ENCODE data around the gene GNL1. TPM values are rescaled to one million over a fixed set of nuclear protein-coding genes. Genes with fewer than 3 reads are reported as not detected.
"Not testable (repeated sequence)": the region's sequence is repeated elsewhere in the genome, so short reads cannot be mapped to it uniquely, and the experiment has no call there.

GNL1 gene
- total RNA-seq, 2 experiments from 2014 or later = 123 to 126 TPM

DNA sequence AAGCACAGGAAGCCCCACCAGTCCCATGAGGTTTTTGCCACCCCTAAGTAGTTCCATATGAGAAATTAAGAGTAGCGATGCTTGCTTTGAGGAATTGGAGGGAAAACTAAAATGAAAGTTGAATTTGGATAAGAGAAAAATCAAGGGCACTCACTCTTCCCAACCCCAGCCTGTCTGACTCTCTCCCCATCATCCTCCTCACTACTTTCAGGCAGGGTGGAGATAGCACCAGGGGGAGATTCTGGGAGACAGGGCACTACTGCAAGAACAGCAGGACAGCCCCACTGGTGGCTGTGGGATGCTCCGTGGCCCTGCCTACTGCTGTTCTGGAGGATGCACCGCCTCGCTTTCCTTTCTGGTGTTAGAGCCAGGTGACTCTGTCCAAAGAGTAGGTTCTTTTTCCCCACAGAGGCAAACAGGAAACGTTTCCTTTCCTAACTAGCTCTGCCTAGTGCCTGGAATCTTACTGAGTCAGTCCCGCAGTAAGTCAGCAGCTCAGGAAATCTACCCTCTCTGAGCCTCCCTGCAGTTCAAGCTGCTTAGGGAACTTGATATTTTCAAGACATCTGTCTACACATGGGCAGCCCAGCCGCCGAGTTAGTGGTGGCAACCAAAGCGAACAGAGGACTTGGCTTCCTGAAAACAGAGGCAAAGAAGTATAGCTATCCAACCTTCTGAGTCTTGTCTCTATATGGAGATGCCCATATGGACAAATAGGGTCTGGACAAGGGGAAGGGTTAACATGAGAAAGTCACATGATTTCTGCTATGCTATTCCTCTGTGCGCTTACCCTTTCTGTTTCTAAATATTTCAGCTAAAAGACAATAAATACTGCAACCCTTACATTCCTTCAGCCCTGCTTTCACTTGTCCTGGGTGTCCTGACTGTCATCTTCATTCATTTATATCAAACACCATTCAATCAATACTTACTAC is 55.6 kb downstream of the GNL1 start:
- Mint-ChIP-seq H3K4me1 (peaks cover 39% of the 10 kb centered on the region), H3K9me3 (no peaks in the 10 kb centered on the region), H3K4me3 (peak overlapping the region; percentile 76), H3K36me3 (no peaks in the 10 kb centered on the region), H3K27ac (peak overlapping the region; percentile 76), H3K27me3 (no peaks in the 10 kb centered on the region)
- peak; percentile 22 for DNase-seq

GRCh38 chr6:30498705-30499104 is 57.6 kb downstream of the GNL1 start:
- Mint-ChIP-seq H3K4me1 (peaks cover 56% of the 10 kb centered on the region), H3K36me3 (peaks cover 17% of the 10 kb centered on the region)
- not testable (repeated sequence) for H3K9me3 Mint-ChIP-seq, H3K27ac Mint-ChIP-seq, H3K4me3 Mint-ChIP-seq, H3K27me3 Mint-ChIP-seq, DNase-seq

- peaks cover 62% of the 10 kb centered on the region for H3K4me1 Mint-ChIP-seq
- no peaks in the 10 kb centered on the region for H3K27me3 Mint-ChIP-seq
- no peak for DNase-seq
- peaks cover 1% of the 10 kb centered on the region for H3K9me3 Mint-ChIP-seq
- no peak overlapping the region for H3K27ac Mint-ChIP-seq
- H3K36me3 Mint-ChIP-seq = peaks cover 25% of the 10 kb centered on the region
- H3K4me3 Mint-ChIP-seq = no peak overlapping the region
Observed at GRCh38 chr6:30497714-30498113, 58.6 kb downstream of the GNL1 start.

DNA sequence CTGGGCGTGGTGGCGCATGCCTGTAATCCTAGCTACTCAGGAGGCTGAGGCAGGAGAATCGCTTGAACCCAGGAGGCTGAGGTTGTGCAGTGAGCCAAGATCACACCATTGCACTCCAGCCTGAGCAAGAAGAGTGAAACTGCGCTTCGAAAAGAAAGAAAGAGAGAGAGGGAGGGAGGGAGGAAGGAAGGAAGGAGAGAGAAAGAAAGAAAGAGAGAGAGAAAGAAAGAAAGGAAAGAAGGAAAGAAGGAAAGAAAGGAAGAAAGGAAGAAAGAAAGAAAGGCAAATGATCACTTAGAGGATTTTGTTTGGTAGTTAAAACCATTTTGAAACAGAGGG is 59.1 kb downstream of the GNL1 start:
- peaks cover 30% of the 10 kb centered on the region for H3K36me3 Mint-ChIP-seq
- H3K27me3 Mint-ChIP-seq, H3K4me3 Mint-ChIP-seq, H3K9me3 Mint-ChIP-seq, DNase-seq: not testable (repeated sequence)
- peaks cover 66% of the 10 kb centered on the region for H3K4me1 Mint-ChIP-seq
- H3K27ac Mint-ChIP-seq = peak overlapping the region; percentile 91

DNA sequence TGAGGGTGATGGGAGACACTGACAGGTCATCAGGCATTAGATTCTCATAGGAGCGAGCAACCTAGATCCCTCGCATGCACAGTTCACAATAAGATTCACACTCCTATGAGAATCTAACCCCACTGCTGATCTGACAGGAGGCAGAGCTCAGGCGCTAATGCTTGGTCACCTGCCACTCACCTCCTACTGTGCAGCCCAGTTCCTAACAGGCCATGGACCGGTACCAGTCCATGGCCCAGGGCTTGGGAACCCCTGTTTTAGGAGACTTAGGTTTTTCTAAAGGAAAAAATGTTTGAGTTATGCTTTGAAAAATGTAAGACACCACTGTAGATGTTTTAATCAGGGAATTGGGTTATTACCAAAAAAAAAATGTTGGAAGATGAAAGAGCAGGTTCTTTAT is 60.3 kb downstream of the GNL1 start:
- Mint-ChIP-seq H3K27me3 (peaks cover 6% of the 10 kb centered on the region), H3K9me3 (peaks cover 1% of the 10 kb centered on the region), H3K36me3 (peaks cover 43% of the 10 kb centered on the region), H3K4me3 (peak overlapping the region; percentile 29), H3K27ac (peak overlapping the region; percentile 91), H3K4me1 (peaks cover 71% of the 10 kb centered on the region)
- DNase-seq = no peak

DNA sequence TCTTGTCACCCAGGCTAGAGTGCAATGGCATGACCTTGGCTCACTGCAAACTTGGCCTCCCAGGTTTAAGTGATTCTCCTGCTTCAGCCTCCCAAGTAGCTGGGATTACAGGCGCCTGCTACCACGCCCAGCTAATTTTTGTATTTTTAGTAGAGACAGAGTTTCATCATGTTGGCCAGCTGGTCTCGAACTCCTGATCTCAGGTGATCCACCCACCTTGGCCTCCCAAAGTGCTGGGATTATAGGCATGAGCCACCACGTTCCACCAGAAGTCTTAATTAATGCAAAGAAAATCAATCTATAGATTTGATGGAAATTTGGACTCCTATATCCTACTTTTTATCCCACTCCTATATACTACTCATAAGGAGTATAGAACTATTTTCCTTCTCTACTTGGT is 61.2 kb downstream of the GNL1 start:
- peak overlapping the region; percentile 98 for H3K27ac Mint-ChIP-seq
- H3K9me3 Mint-ChIP-seq, H3K27me3 Mint-ChIP-seq, DNase-seq: not testable (repeated sequence)
- H3K4me3 Mint-ChIP-seq = peak overlapping the region; percentile 52
- peaks cover 66% of the 10 kb centered on the region for H3K4me1 Mint-ChIP-seq
- H3K36me3 Mint-ChIP-seq = peaks cover 52% of the 10 kb centered on the region

- Mint-ChIP-seq H3K4me3 (peak overlapping the region; percentile 96), H3K27me3 (peaks cover 9% of the 10 kb centered on the region), H3K9me3 (peaks cover 1% of the 10 kb centered on the region), H3K36me3 (peaks cover 57% of the 10 kb centered on the region), H3K27ac (peak overlapping the region; percentile 98), H3K4me1 (peaks cover 63% of the 10 kb centered on the region)
- DNase-seq = peak; percentile 39
Observed at GRCh38 chr6:30494291-30494861, 61.9 kb downstream of the GNL1 start.

- Mint-ChIP-seq H3K27ac (peak overlapping the region; percentile 98), H3K4me1 (peaks cover 67% of the 10 kb centered on the region), H3K36me3 (peaks cover 63% of the 10 kb centered on the region), H3K9me3 (peaks cover 5% of the 10 kb centered on the region), H3K4me3 (peak overlapping the region; percentile 96), H3K27me3 (peaks cover 11% of the 10 kb centered on the region)
- DNase-seq = peak; percentile 58
Observed at GRCh38 chr6:30493643-30494250, 62.5 kb downstream of the GNL1 start.

DNA sequence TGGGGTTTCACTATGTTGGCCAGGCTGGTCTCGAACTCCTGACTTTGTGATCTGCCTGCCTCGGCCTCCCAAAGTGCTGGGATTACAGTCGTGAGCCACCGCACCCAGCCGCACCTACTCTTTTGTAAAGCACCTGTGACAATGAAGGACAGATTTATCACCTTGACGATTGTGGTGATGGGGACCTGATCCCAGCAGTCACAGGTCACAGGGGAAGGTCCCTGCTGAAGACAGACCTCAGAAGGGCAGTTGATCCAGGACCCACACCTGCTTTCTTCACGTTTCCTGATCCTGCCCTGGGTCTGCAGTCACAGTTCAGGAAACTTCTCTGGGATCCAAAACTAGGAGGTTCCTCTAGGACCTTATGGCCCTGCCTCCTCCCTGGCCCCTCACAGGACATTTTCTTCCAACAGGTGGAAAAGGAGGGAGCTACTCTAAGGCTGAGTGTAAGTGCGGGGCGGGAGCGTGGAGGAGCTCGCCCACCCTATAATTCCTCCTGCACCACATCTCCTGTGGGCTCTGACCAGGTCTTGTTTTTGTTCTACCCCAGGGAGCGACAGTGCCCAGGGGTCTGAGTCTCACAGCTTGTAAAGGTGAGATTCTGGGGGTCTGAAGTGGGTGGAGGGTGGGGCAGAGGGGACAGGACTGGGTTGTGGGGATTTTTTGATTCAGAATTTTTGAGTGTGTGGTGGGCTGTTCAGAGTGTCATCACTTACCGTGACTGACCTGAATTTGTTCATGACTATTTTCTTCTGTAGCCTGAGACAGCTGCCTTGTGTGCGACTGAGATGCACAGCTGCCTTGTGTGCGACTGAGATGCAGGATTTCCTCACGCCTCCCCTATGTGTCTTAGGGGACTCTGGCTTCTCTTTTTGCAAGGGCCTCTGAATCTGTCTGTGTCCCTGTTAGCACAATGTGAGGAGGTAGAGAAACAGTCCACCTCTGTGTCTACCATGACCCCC is 64.0 kb downstream of the GNL1 start:
- peaks cover 8% of the 10 kb centered on the region for H3K9me3 Mint-ChIP-seq
- H3K4me3 Mint-ChIP-seq = peak overlapping the region; percentile 96
- peak overlapping the region; percentile 98 for H3K27ac Mint-ChIP-seq
- peaks cover 11% of the 10 kb centered on the region for H3K27me3 Mint-ChIP-seq
- DNase-seq = peak; percentile 36
- peaks cover 70% of the 10 kb centered on the region for H3K4me1 Mint-ChIP-seq
- H3K36me3 Mint-ChIP-seq = peaks cover 67% of the 10 kb centered on the region

Other genes with a start within 250 kb of the GNL1 start
- gene TRIM39, start 229.6 kb downstream of the GNL1 start, total RNA-seq = 10 to 100 TPM; 26.2 to 29.2 TPM
- 10 to 100 TPM; 42.2 to 46.5 TPM for gene RPP21, start 211.3 kb downstream of the GNL1 start, total RNA-seq
- gene HLA-E, start 67.0 kb downstream of the GNL1 start, total RNA-seq = 100 to 1,000 TPM; 481 to 482 TPM
- gene PRR3, start 806 bp upstream of the GNL1 start, total RNA-seq = 10 to 100 TPM; 32.7 to 34.4 TPM
- 100 to 1,000 TPM; 122 TPM for gene ABCF1, start 15.0 kb upstream of the GNL1 start, total RNA-seq
- gene PPP1R10, start 60.8 kb upstream of the GNL1 start, total RNA-seq = 10 to 100 TPM; 80.5 to 84.6 TPM
- gene MRPS18B, start 61.4 kb upstream of the GNL1 start, total RNA-seq = 100 to 1,000 TPM; 113 to 116 TPM
- gene ATAT1, start 70.4 kb upstream of the GNL1 start, total RNA-seq = 1 to 10 TPM; 8.5 to 8.6 TPM
- 10 to 100 TPM; 35.8 to 37.1 TPM for gene C6orf136, start 90.6 kb upstream of the GNL1 start, total RNA-seq
- gene DHX16, start 116.5 kb upstream of the GNL1 start, total RNA-seq = 10 to 100 TPM; 40.4 to 42.1 TPM
- gene PPP1R18, start 130.2 kb upstream of the GNL1 start, total RNA-seq = 100 to 1,000 TPM; 102 to 106 TPM
- 10 to 100 TPM; 19.7 to 20.2 TPM for gene NRM, start 134.5 kb upstream of the GNL1 start, total RNA-seq
- gene MDC1, start 160.8 kb upstream of the GNL1 start, total RNA-seq = 10 to 100 TPM; 63.2 to 67.0 TPM
- gene TUBB, start 163.9 kb upstream of the GNL1 start, total RNA-seq = 1,000 to 10,000 TPM; 1,515 to 1,538 TPM
- 100 to 1,000 TPM; 104 to 107 TPM for gene FLOT1, start 186.2 kb upstream of the GNL1 start, total RNA-seq
- gene IER3, start 188.1 kb upstream of the GNL1 start, total RNA-seq = 100 to 1,000 TPM; 295 to 310 TPM

Measured in activated naive CD8-positive, alpha-beta T cell treated with anti-CD3 and anti-CD28 coated beads for 36 hours (primary cell).